GM12801 (cell line): ENCODE data around the gene NR5A1.

Experiments used
- CTCF ChIP-seq: IDR thresholded peaks from one replicate; pipeline ENCODE4 v1.5.1; 2011; ENCODE audit warnings: control low read depth; ENCODE audit not compliant: insufficient read length; ENCODE audit errors: extremely low read depth

Gene NR5A1

DNA sequence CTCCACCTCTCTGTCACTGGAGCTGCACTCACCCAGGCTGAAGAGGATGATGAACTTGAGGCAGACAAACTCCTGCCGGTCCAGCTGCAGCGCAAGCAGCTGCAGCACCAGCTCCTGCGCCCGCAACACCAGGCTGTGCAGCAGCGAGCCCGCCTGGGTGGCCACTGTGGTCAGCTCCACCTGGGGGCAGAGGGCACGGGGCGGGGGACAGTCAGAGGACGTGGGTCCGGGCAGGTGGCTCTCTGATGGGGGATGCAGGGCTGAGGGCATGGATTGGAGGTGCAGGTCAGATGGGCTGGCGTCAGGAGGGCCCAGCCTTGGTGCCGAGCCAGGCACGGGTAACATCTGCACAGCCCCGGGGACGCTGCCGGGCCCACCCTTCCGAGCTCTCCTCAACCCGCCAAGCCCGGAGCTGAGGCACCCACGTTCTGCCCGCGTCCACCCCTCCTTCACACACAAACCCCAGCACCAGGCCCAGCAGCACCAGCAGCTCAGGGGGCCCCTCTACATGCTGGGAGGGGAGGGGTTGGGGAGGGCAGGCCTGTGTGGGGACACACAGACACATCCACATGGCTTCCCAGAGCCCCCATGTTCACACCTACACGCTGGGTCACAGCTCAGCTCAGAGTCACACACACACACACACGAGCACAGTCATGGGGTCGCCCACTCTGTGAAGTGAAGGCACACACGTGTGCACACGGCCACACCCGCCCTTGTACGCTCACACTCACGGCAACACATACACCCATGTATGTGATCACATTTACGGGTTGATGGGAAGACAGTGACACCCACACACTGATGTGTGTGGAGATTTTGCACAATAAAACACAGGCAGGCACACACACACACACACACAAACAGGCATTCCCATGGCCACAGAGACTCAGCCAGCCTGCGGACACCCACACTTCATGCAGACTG is 15.9 kb downstream of the NR5A1 start:
- TF ChIP-seq CTCF: no peak

DNA sequence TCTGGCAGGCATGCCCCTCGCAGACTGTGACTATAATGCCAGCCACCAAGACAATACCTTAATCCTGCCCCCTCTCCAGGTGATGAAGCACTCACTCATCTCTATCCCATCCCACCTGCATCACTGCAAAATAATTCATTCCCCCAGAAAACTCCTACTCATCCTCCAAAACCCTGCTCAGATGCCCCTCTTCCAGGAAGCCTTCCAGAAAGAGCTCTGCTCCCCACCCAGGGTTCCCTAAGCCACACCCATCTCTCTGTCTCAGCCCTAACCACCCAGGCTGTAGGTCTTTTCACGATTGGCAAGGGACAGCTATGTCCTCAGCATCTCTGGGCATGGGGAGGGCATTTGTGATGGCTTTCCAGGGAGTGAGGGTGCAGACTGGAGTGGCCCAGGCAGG is 17.2 kb downstream of the NR5A1 start:
- TF ChIP-seq CTCF: no peak

DNA sequence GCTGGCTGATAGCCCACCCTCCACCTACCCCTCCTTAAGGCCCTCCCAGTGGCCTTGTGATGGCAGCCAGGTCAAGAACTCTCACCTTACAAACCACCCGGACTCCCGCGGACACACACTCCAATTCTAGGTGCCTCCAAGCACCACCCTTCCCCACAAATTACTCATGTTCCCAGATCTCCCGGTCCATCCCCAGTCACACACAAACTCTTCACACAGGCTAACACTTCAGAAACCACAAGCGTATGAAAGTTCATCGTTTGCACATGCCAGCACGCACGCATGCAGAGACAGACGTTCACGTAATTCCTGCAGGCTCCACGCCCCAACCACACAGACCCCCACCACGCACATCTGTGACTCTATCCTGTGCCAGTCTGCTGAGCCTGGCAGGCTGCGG is 18.0 kb downstream of the NR5A1 start:
- no peak for TF ChIP-seq CTCF

DNA sequence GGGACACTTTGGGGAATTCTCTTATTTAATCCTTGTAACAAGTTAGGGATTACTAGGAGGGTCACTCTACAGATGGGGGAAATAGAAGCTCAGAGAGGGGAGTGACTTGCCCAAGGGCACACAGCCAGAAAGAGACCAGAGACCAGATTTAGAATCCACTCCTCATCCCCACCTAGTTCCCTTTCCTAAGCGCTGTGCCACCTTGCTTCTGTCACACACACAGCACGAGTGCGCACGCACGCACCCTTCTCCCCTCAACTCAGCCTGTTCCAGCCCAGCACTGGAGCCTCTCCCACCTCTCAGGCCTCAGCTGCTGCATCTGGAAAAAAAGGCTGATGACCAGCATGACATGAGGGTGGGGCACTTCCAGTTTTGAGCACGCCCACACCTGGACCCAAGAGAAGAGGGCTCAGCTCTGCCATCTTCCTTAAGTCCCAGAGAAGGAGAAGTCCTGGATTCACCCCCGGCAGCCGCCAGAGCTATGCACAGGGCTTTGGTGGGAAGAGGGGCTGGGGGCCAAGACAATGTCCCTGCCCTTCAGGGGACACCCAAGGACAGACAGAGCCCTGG is 18.5 kb downstream of the NR5A1 start:
- no peak for TF ChIP-seq CTCF

DNA sequence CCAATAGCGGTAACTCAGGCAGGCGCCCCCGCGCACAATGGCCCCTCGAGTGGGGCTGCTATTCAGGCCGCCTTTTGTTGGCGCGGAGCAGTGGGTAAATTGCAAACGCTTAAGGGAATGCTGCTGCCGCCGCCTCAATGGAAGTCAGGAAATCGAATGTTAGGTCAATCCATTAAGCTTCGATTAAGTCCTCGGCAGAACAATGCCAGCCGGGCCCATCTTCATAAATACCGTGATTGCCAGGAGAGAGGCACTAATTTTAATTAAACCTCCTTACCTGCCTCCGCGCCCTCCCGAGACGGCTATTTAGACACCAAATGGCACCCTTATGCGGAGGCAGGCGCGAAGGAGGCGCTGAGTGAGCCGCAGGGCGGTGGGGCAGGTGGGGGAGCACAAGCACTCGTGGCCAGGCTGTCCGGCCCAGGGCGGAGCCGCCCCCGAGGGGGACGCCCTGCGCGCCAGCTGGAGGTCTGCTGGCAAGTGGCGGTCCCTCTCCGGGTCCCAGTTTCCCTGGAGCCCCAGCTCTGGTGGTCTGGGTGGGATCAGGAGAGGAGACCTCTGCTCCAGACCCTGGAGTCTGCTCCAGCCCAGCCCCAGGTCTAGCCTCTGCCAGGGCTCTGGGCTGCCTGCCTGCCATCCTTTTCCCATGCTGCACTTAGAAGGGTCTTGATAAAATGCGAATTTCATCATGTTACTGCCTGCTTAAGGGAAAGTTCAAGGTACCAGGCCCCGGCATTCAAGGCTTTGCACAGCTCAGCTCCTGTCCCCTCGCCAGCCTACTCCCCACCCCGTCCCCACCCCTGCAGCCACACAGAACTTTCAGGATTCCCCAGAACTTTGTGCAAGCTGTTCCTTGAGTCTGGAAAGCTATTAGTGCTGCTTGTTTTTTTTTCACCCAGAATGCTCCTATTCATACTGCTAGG is 19.7 kb downstream of the NR5A1 start:
- TF ChIP-seq CTCF: no peak

DNA sequence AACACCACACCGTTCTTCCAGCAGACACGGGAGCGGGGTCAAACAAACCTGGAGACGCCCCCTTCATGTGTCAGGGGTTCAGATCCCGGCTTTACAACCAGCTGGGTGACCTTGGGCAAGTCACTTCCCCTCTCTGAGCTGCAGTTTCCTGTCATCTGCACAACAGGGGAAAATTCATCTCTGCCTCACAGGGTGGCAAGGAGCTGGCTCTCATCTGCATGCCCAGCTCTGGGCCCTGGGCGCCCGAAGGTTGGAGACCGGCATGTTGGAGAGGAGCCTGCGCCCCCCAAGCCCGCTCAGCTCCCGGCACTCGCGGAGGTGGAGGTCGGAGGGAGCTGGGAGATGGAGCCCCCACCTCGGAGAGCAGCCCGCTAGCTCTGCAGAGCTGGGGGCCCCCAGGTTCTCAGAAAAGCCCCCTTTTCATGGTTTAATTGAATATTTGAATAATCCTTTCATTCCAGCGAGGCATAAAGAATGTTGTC is 20.4 kb downstream of the NR5A1 start:
- TF ChIP-seq CTCF: no peak

DNA sequence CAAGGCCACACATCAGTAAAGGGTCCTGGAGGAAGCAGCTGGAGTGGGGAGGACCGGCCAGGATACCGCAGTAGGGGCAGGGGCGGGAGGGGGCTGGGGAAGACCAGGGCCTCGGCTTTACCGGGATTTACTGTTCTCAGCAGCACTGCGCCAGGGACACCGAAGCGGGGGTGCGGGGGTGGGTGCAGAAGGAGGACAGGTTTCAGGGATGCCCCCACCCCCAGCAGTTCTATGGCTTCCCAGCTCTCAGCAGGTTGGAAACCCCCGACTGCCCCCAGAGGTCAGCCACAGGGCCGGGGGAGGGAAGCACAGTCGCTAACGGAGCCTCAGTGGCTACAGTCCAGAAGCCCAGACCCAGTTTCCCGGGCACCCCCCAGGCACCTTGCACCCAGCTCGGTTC is 21.3 kb downstream of the NR5A1 start:
- TF ChIP-seq CTCF: no peak
